Measurements from ENCODE around the gene C9orf50.

C9orf50 gene

DNA sequence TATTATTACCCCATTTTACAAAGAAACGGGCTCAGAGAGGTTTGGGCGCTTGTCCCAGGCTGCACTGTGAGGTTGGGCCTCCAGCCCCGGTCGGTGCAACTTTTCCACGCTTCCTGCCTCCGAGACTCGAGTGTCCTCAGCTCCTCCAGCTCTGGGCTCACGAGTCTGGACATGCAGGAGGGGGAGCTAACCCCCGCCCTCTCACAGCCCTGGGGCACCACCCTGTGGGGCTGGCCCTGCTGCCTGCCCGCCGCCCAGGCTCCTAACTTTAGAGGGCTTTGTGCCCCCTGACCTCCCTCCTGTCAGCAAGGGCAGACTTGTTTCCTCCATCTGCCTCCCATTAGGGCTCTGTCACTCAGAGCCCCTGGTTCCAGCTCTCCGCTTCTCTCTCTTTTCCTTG is 25.4 kb upstream of the C9orf50 start:
- Histone ChIP-seq H3K9me3 (ENCODE audit: control insufficient read depth, insufficient read depth, low read depth, low read length) (no peaks in the 10 kb centered on the region), H3K27ac (ENCODE audit: extremely low read depth, low read depth, low read length) (no peak overlapping the region), H3K36me3 (ENCODE audit: control insufficient read depth in 2 of 2, insufficient read depth in 1 of 2, low read length in 2 of 2) (no peaks in the 10 kb centered on the region), H3K4me3 (ENCODE audit: low read depth, low read length) (no peak overlapping the region), H3K4me1 (ENCODE audit: control insufficient read depth, insufficient read depth, low read length) (no peaks in the 10 kb centered on the region)
- ChIA-PET POLR2A (interaction anchor here (0.6 kb wide), 1 partner anchor 20 kb away, joined by 3 read pairs; the partner anchor contains the start of gene NTMT1), CTCF (interaction anchor here (0.7 to 2.9 kb wide), 5 partner anchors 79 to 137 kb away, joined by 3 to 16 read pairs (median 4); no protein-coding TSS in a partner anchor)
- TF ChIP-seq ZBTB8A (tag by site-specific recombination; IDR thresholded peaks at IDR 0.05) (0 out of 2 replicates have a peak, but pooled peaks have one; percentile 24), SETDB1 (IDR thresholded peaks at IDR 0.05; ENCODE audit: insufficient read length, low read length) (no peak)

DNA sequence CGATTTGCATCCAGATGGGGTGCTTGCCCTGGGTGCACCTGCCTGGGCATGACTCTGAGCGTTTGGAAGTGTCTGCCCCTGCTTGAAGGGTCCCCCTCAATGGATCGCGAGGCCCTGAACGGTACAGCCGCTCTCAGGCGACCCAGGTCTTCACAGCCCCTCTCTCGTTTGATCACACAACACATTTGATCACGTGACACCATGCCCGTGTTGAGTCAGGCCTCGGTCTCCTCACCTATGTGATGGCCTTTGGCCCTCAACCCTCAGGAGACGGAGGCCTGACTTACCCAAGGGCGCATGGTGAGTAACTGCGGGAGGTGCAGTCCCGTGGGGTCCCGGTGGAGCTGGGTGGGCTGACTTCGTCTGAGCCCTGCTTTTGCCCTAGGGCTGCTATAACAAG is 24.0 kb upstream of the C9orf50 start:
- Histone ChIP-seq H3K36me3 (ENCODE audit: control insufficient read depth in 2 of 2, insufficient read depth in 1 of 2, low read length in 2 of 2) (peaks cover 0 to under 1% of the 10 kb centered on the region in 2 experiments; a peak in 1 of 3 replicates), H3K4me3 (ENCODE audit: low read depth, low read length) (no peak overlapping the region), H3K9me3 (ENCODE audit: control insufficient read depth, insufficient read depth, low read depth, low read length) (no peaks in the 10 kb centered on the region), H3K27ac (ENCODE audit: extremely low read depth, low read depth, low read length) (no peak overlapping the region), H3K4me1 (ENCODE audit: control insufficient read depth, insufficient read depth, low read length) (peaks cover 6% of the 10 kb centered on the region)
- ChIA-PET POLR2A (interaction anchor here (1.1 kb wide), 1 partner anchor 132 kb away, joined by 3 read pairs; no protein-coding TSS in a partner anchor), CTCF (interaction anchor here (1.2 to 3.1 kb wide), 7 partner anchors 76 to 513 kb away, joined by 3 to 30 read pairs (median 8); no protein-coding TSS in a partner anchor)
- TF ChIP-seq ZNF37A (tag by site-specific recombination; IDR thresholded peaks at IDR 0.05): no peak

GRCh38 chr9:129644365-129644764 is 23.5 kb upstream of the C9orf50 start:
- Histone ChIP-seq H3K27ac (ENCODE audit: extremely low read depth, low read depth, low read length) (no peak overlapping the region), H3K36me3 (ENCODE audit: control insufficient read depth in 2 of 2, insufficient read depth in 1 of 2, low read length in 2 of 2) (peaks cover 0 to 6% of the 10 kb centered on the region in 2 experiments; a peak in 1 of 3 replicates), H3K9me3 (ENCODE audit: control insufficient read depth, insufficient read depth, low read depth, low read length) (no peaks in the 10 kb centered on the region), H3K4me3 (ENCODE audit: low read depth, low read length) (no peak overlapping the region), H3K4me1 (ENCODE audit: control insufficient read depth, insufficient read depth, low read length) (peaks cover 11% of the 10 kb centered on the region)
- ChIA-PET POLR2A (interaction anchor here (1.1 kb wide), 1 partner anchor 133 kb away, joined by 3 read pairs; no protein-coding TSS in a partner anchor), CTCF (interaction anchor here (0.6 to 3.6 kb wide), 11 partner anchors 77 to 512 kb away, joined by 3 to 30 read pairs (median 7); no protein-coding TSS in a partner anchor)
- TF ChIP-seq, protein P1, sequence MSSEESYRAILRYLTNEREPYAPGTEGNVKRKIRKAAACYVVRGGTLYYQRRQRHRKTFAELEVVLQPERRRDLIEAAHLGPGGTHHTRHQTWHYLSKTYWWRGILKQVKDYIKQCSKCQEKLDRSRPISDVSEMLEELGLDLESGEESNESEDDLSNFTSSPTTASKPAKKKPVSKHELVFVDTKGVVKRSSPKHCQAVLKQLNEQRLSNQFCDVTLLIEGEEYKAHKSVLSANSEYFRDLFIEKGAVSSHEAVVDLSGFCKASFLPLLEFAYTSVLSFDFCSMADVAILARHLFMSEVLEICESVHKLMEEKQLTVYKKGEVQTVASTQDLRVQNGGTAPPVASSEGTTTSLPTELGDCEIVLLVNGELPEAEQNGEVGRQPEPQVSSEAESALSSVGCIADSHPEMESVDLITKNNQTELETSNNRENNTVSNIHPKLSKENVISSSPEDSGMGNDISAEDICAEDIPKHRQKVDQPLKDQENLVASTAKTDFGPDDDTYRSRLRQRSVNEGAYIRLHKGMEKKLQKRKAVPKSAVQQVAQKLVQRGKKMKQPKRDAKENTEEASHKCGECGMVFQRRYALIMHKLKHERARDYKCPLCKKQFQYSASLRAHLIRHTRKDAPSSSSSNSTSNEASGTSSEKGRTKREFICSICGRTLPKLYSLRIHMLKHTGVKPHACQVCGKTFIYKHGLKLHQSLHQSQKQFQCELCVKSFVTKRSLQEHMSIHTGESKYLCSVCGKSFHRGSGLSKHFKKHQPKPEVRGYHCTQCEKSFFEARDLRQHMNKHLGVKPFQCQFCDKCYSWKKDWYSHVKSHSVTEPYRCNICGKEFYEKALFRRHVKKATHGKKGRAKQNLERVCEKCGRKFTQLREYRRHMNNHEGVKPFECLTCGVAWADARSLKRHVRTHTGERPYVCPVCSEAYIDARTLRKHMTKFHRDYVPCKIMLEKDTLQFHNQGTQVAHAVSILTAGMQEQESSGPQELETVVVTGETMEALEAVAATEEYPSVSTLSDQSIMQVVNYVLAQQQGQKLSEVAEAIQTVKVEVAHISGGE (tag by site-specific recombination; conservative IDR thresholded peaks at IDR 0.05; ENCODE audit: low read depth): no peak
- TF ChIP-seq ZNF335 (tag by site-specific recombination; conservative IDR thresholded peaks at IDR 0.05): no peak
- TF ChIP-seq ZBTB17 (tag by site-specific recombination; IDR thresholded peaks at IDR 0.05): no peak
- TF ChIP-seq ZXDB (tag by site-specific recombination; IDR thresholded peaks at IDR 0.05): no peak
- TF ChIP-seq ZNF785 (tag by site-specific recombination; IDR thresholded peaks at IDR 0.05): no peak
- no peak for TF ChIP-seq ZNF211 (tag by site-specific recombination; IDR thresholded peaks at IDR 0.05; ENCODE audit: low read depth)
- TF ChIP-seq ZNF830 (tag by site-specific recombination; IDR thresholded peaks at IDR 0.05; ENCODE audit: low read depth): no peak
- TF ChIP-seq FEZF1 (tag by site-specific recombination; IDR thresholded peaks at IDR 0.05): no peak
- TF ChIP-seq PRDM1 (tag by site-specific recombination; IDR thresholded peaks at IDR 0.05): no peak
- no peak for TF ChIP-seq SP3 (tag by site-specific recombination; IDR thresholded peaks at IDR 0.05)

DNA sequence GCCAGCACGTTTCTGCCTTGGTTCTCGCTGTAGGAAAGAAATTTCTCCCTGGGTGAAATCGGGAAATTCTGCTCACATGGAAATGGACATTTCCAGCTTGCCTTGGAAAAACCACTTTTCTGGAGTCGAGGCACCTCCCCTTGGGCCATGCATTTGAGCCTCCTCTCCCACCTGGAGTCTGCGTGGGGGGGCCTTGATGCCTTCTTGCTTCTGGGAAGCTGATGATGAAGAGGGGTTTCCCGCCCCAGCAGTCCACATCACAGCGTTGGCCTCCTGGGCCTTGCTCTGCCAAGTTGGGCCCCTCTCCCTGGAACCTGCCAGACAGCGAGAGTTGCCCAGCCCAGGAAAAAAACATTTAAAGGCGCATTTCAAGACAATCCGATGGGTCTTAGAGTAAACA is 22.8 kb upstream of the C9orf50 start:
- POLR2A ChIA-PET: interaction anchor here (1.1 kb wide), 1 partner anchor 133 kb away, joined by 3 read pairs; no protein-coding TSS in a partner anchor
- Histone ChIP-seq H3K4me3 (ENCODE audit: low read depth, low read length) (no peak overlapping the region), H3K36me3 (ENCODE audit: control insufficient read depth in 2 of 2, insufficient read depth in 1 of 2, low read length in 2 of 2) (peaks cover 0 to 12% of the 10 kb centered on the region in 2 experiments; a peak in 1 of 3 replicates), H3K27ac (ENCODE audit: extremely low read depth, low read depth, low read length) (no peak overlapping the region), H3K9me3 (ENCODE audit: control insufficient read depth, insufficient read depth, low read depth, low read length) (no peaks in the 10 kb centered on the region), H3K4me1 (ENCODE audit: control insufficient read depth, insufficient read depth, low read length) (peaks cover 11% of the 10 kb centered on the region)
- CTCF ChIA-PET: interaction anchor here (0.6 to 3.6 kb wide), 13 partner anchors 13 to 535 kb away, joined by 3 to 30 read pairs (median 7); no protein-coding TSS in a partner anchor
- TF ChIP-seq ZNF670 (tag by site-specific recombination; IDR thresholded peaks at IDR 0.05; ENCODE audit: low read depth) (no peak), ZNF155 (tag by site-specific recombination; IDR thresholded peaks at IDR 0.05) (no peak), ZNF433 (tag by site-specific recombination; IDR thresholded peaks at IDR 0.05; ENCODE audit: low read depth) (no peak)
